GM18520 (cell line): ENCODE measurements around the gene SCLY.

Experiments
- ATAC-seq: cut with Tn5 transposase; IDR thresholded peaks from one replicate; pipeline ENCODE4 v1.9.1; 2021; ENCODE audit not compliant: unreplicated experiment

SCLY gene

GRCh38 chr2:238097201-238097987, 36.6 kb downstream of the SCLY start:
- ATAC-seq, result no peak

- no peak for ATAC-seq
Observed at GRCh38 chr2:238097988-238098871, 37.4 kb downstream of the SCLY start.

- no peak for ATAC-seq
Observed at GRCh38 chr2:238098901-238099713, 38.3 kb downstream of the SCLY start.

- ATAC-seq, result no peak
Observed at GRCh38 chr2:238099714-238100048, 38.9 kb downstream of the SCLY start.

GRCh38 chr2:238100049-238100820, 39.4 kb downstream of the SCLY start, which contains the start of gene ESPNL:
TSS of gene ESPNL (plus strand) at chr2:238100340. CDS start at chr2:238100420, 80 bp downstream.
- no peak for ATAC-seq

GRCh38 chr2:238100821-238101771, 40.3 kb downstream of the SCLY start:
- ATAC-seq, result no peak

- ATAC-seq, result no peak
Observed at GRCh38 chr2:238101891-238102841, 41.4 kb downstream of the SCLY start.

GRCh38 chr2:238102865-238103264, 42.1 kb downstream of the SCLY start:
- ATAC-seq, result no peak

GRCh38 chr2:238103465-238104225, 42.8 kb downstream of the SCLY start:
- no peak for ATAC-seq

- no peak for ATAC-seq
Observed at GRCh38 chr2:238104226-238104690, 43.5 kb downstream of the SCLY start.

GRCh38 chr2:238104691-238105371, 44.0 kb downstream of the SCLY start:
- no peak for ATAC-seq

- ATAC-seq, result no peak
Observed at GRCh38 chr2:238105506-238106338, 44.9 kb downstream of the SCLY start.

- no peak for ATAC-seq
Observed at GRCh38 chr2:238106339-238106697, 45.5 kb downstream of the SCLY start.

- no peak for ATAC-seq
Observed at GRCh38 chr2:238106698-238107524, 46.1 kb downstream of the SCLY start.
